Kidney (tissue), 14 donors: ENCODE measurements around the gene PXDN. TPM values are rescaled to one million over a fixed set of nuclear protein-coding genes. Genes with fewer than 3 reads are reported as not detected.
A peak's percentile ranks its signal among the peaks of the same experiment; 100 is the strongest.

Experiments
- DNase-seq, 5 donors: peaks; one replicate each; pipeline ENCODE4 v3.0.0-alpha.2; 2013 to 2020
- FAIRE-seq: peaks from 2 replicates; lab custom pipeline; 2012; peaks lifted over from hg19 to GRCh38; lab: Jason Lieb, UNC
- H3K27ac ChIP-seq, 2 donors: one replicate each; pipeline ENCODE4 v1.7.0; 2013; ENCODE audit warnings: low read depth in 2 of 2, low read length in 2 of 2, inconsistent platforms in 1 of 2
- H3K27me3 ChIP-seq: one replicate; pipeline ENCODE4 v1.7.1; 2013; ENCODE audit warnings: low read length, inconsistent platforms; ENCODE audit not compliant: control insufficient read depth, insufficient read depth
- H3K36me3 ChIP-seq, 3 donors: one replicate each; pipeline versions ENCODE4 v1.7.0 to v1.7.1; 2013; ENCODE audit warnings: low read length in 3 of 3, control low read depth in 1 of 3, inconsistent platforms in 1 of 3; ENCODE audit not compliant: insufficient read depth in 3 of 3, control insufficient read depth in 2 of 3
- H3K4me1 ChIP-seq, 3 donors: one replicate each; pipeline versions ENCODE4 v1.7.0 to v1.7.1; 2013; ENCODE audit warnings: low read length in 3 of 3, inconsistent platforms in 1 of 3, low read depth in 1 of 3; ENCODE audit not compliant: control insufficient read depth in 2 of 3, insufficient read depth in 2 of 3
- H3K4me3 ChIP-seq, 3 donors: one replicate each; pipeline versions ENCODE4 v1.7.0 to v1.8.1; 2013; ENCODE audit warnings: low read length in 3 of 3, control low read depth in 1 of 3, inconsistent platforms in 1 of 3
- H3K9ac ChIP-seq, 3 donors: one replicate each; pipeline versions ENCODE4 v1.7.0 to v1.7.1; 2013; ENCODE audit warnings: low read length in 3 of 3, control low read depth in 1 of 3, inconsistent platforms in 1 of 3
- H3K9me3 ChIP-seq, 3 donors: one replicate each; pipeline versions ENCODE4 v1.7.0 to v1.7.1; 2013; ENCODE audit warnings: low read length in 3 of 3, control low read depth in 1 of 3, inconsistent platforms in 1 of 3; ENCODE audit not compliant: control insufficient read depth in 2 of 3, insufficient read depth in 1 of 3
- CTCF ChIP-seq: IDR thresholded peaks from 3 replicates; pipeline ENCODE4 v1.5.1; 2012; ENCODE audit warnings: mild to moderate bottlenecking, moderate library complexity, borderline replicate concordance; ENCODE audit not compliant: insufficient read depth; ENCODE audit errors: extremely low read depth
- intact Hi-C: fragments of 100-400 bp; cut with DNase I; formaldehyde crosslinking; loops from one replicate; pipeline ENCODE4 v1.11.1; 2022
- polyA plus RNA-seq: library from polyadenylated mRNA; stranded (reverse); fragments of 350-450 nt; fragmentation: Illumina TruSeq; extraction: RNeasy Lipid Tissue Mini Kit (QIAGEN cat#74804); gene quantifications from one replicate; pipeline ENCODE4 v1.2.3, GENCODE V29; 2014; ENCODE audit warnings: low read depth, low replicate concordance; ENCODE audit not compliant: insufficient read depth
- total RNA-seq: library from RNA; stranded (reverse); fragmentation: NEBNext Ultra II Directional; extraction: Animal tissue kit (Norgen Biotek cat#: 25700); gene quantifications from one replicate; pipeline ENCODE4 v1.2.1, GENCODE V29; 2021
- donor health status: control.
- donor health status: control.
- donor health status: control.
- donor health status: control.
- donor health status: control.
- donor health status: DM: yes; HTN: yes; CAD: no.
- donor health status: Normal renal cell carcinoma (clear cell type).

Gene PXDN
- total and polyA plus RNA-seq, 2 donors from 2014 or later, result 4.7 to 42.3 TPM

GRCh38 chr2:1631292-1632001 lies 112.9 kb downstream of the PXDN start:
- no peak for TF ChIP-seq CTCF
- intact Hi-C loops, result no loop called here
- H3K4me1 ChIP-seq, result no peaks in the 10 kb centered on the region
- H3K4me3 ChIP-seq, result no peak overlapping the region
- H3K27ac ChIP-seq, result no peak overlapping the region
- H3K27me3 ChIP-seq, result no peaks in the 10 kb centered on the region
- DNase-seq (no peak), FAIRE-seq (no peak)
- H3K36me3 ChIP-seq, result no peaks in the 10 kb centered on the region
- no peak overlapping the region for H3K9ac ChIP-seq
- no peaks in the 10 kb centered on the region for H3K9me3 ChIP-seq

GRCh38 chr2:1628893-1629292 lies 115.4 kb downstream of the PXDN start:
- Histone ChIP-seq H3K9ac (no peak overlapping the region), H3K27me3 (no peaks in the 10 kb centered on the region), H3K9me3 (no peaks in the 10 kb centered on the region), H3K27ac (no peak overlapping the region), H3K4me1 (no peaks in the 10 kb centered on the region), H3K36me3 (no peaks in the 10 kb centered on the region), H3K4me3 (no peak overlapping the region)
- no peak for TF ChIP-seq CTCF
- FAIRE-seq (no peak), DNase-seq (no peak)
- intact Hi-C loops, result no loop called here

GRCh38 chr2:1627628-1628381 lies 116.5 kb downstream of the PXDN start:
- peak in 1 of 5 donors; percentile 33 for DNase-seq
- no peak for TF ChIP-seq CTCF
- FAIRE-seq, result no peak
- intact Hi-C loops, result no loop called here
- H3K9ac ChIP-seq, result no peak overlapping the region
- no peaks in the 10 kb centered on the region for H3K27me3 ChIP-seq
- no peak overlapping the region for H3K4me3 ChIP-seq
- H3K4me1 ChIP-seq, result no peaks in the 10 kb centered on the region
- no peaks in the 10 kb centered on the region for H3K9me3 ChIP-seq
- H3K27ac ChIP-seq, result no peak overlapping the region
- no peaks in the 10 kb centered on the region for H3K36me3 ChIP-seq
